GM12878 (cell line): ENCODE measurements around the gene OR52N2. TPM values are rescaled to one million over a fixed set of nuclear protein-coding genes. Genes with fewer than 3 reads are reported as not detected.

Source experiments
- ATAC-seq: fragments of 200-7000 bp; cut with Tn5 transposase; 3 replicates; pipeline ENCODE4 v1.9.1; 2020; ENCODE audit warnings: mild to moderate bottlenecking, moderate library complexity
- BruUV-seq: library from RNA; stranded (reverse); fragments of 400-500 nt; replicated peaks from 2 replicates; lab custom pipeline; 2021; lab: Mats Ljungman, UMichigan
- CTCF ChIA-PET: fragments of 300-600 bp; sonication (Branson Sonifier 250); formaldehyde crosslinking; extraction: SDS; loops from one replicate; lab custom pipeline; 2021; ENCODE audit warnings: inconsistent platforms; lab: Yijun Ruan, JAX
- POLR2A ChIA-PET: fragments of 350-600 bp; formaldehyde crosslinking; extraction: SDS; loops from one replicate; lab custom pipeline; 2021; ENCODE audit warnings: inconsistent platforms; lab: Charles Lee
- RAD21 ChIA-PET: fragments of 300-600 bp; sonication (Branson Sonifier 250); formaldehyde crosslinking; loops from one replicate; lab custom pipeline; 2023; ENCODE audit warnings: antibody characterized with exemption; ENCODE audit not compliant: unreplicated experiment; lab: Charles Lee
- SMC1A ChIA-PET: fragments of 300-600 bp; sonication (Branson Sonifier 250); formaldehyde crosslinking; loops from one replicate; lab custom pipeline; 2023; ENCODE audit not compliant: unreplicated experiment, uncharacterized antibody; lab: Charles Lee
- DNase-seq: peaks from one replicate; pipeline ENCODE4 v3.0.0-alpha.2; 2011; ENCODE audit warnings: low read depth, low spot score
- FAIRE-seq: peaks from 3 replicates; lab custom pipeline; 2011; peaks lifted over from hg19 to GRCh38; lab: Jason Lieb, UNC
- H2AFZ ChIP-seq: 2 replicates; pipeline ENCODE4 v1.6.0; 2011; ENCODE audit warnings: low read depth, low read length, control low read depth; ENCODE audit not compliant: control insufficient read depth
- H3K27ac ChIP-seq: 2 replicates; pipeline ENCODE4 v1.5.1; 2011; ENCODE audit warnings: control low read depth; ENCODE audit not compliant: control insufficient read depth, insufficient read depth
- H3K27me3 ChIP-seq, 2 experiments: replicated peaks in 1 of 2; 2 replicates each; pipeline versions ENCODE4 v1.6.0 to v1.6.1; 2011; ENCODE audit warnings: low read length in 1 of 2; ENCODE audit not compliant: control insufficient read depth in 2 of 2, insufficient read depth in 2 of 2
- H3K36me3 ChIP-seq, 2 experiments: 2 replicates each; pipeline ENCODE4 v1.5.1; 2011; ENCODE audit warnings: low read length in 1 of 2; ENCODE audit not compliant: control insufficient read depth in 2 of 2, insufficient read depth in 2 of 2
- H3K4me1 ChIP-seq: 2 replicates; pipeline ENCODE4 v1.6.1; 2011; ENCODE audit warnings: mild to moderate bottlenecking, low read length, moderate library complexity, mixed read lengths; ENCODE audit not compliant: control insufficient read depth, insufficient read depth
- H3K4me2 ChIP-seq: 2 replicates; pipeline ENCODE4 v1.6.0; 2011; ENCODE audit warnings: control low read depth; ENCODE audit not compliant: control insufficient read depth, insufficient read depth
- H3K4me3 ChIP-seq: fragments of 200-600 bp; sonication (generic); 2 replicates; pipeline ENCODE4 v1.5.1; 2016
- H3K79me2 ChIP-seq: 2 replicates; pipeline ENCODE4 v1.6.0; 2011; ENCODE audit warnings: low read length; ENCODE audit not compliant: control insufficient read depth, insufficient read depth
- H3K9ac ChIP-seq: 2 replicates; pipeline ENCODE4 v1.8.0; 2011; ENCODE audit warnings: low read length, control low read depth, mixed read lengths; ENCODE audit not compliant: control insufficient read depth, insufficient read depth
- H3K9me3 ChIP-seq: replicated peaks from 3 replicates; pipeline ENCODE4 v1.5.1; 2011; ENCODE audit warnings: mild to moderate bottlenecking, low read length; ENCODE audit not compliant: control insufficient read depth, insufficient read depth
- H4K20me1 ChIP-seq: 2 replicates; pipeline ENCODE4 v1.6.0; 2011; ENCODE audit not compliant: control insufficient read depth, insufficient read depth
- ATF3 ChIP-seq: IDR thresholded peaks from 2 replicates; pipeline ENCODE4 v1.6.1; 2011; ENCODE audit warnings: low read depth, mild to moderate bottlenecking, low read length, moderate library complexity, borderline replicate concordance; ENCODE audit errors: extremely low read depth
- BMI1 ChIP-seq: fragments of 450-650 bp; IDR thresholded peaks from 2 replicates; pipeline ENCODE4 v1.6.1; 2016; ENCODE audit warnings: mild to moderate bottlenecking, moderate library complexity, borderline replicate concordance
- CBX5 ChIP-seq: sonication (generic); IDR thresholded peaks from 2 replicates; pipeline ENCODE4 v1.6.1; 2016; ENCODE audit warnings: low read depth, moderate library complexity, mild to moderate bottlenecking, inconsistent platforms
- EGR1 ChIP-seq, 2 experiments: IDR thresholded peaks; 1 replicate in 1 of 2; 2 replicates in 1 of 2; pipeline ENCODE4 v1.6.1; 2011 to 2012; ENCODE audit warnings: low read depth in 2 of 2, low read length in 2 of 2, borderline replicate concordance in 1 of 2, mild to moderate bottlenecking in 1 of 2, moderate library complexity in 1 of 2
- ETV6 ChIP-seq, 2 experiments: fragments of 450-650 bp in 1 of 2; IDR thresholded peaks in 1 of 2; conservative IDR thresholded peaks in 1 of 2; 2 replicates each; pipeline ENCODE4 v1.6.1; 2014; ENCODE audit warnings: antibody characterized with exemption in 1 of 2, borderline replicate concordance in 1 of 2, low read depth in 1 of 2, mild to moderate bottlenecking in 1 of 2, moderate library complexity in 1 of 2
- GATAD2B ChIP-seq: fragments of 450-650 bp; conservative IDR thresholded peaks from 2 replicates; pipeline ENCODE4 v1.6.1; 2017; ENCODE audit warnings: low read depth, mild to moderate bottlenecking, moderate library complexity
- MEF2B ChIP-seq: fragments of 450-650 bp; IDR thresholded peaks from 2 replicates; pipeline ENCODE4 v1.6.1; 2018; ENCODE audit warnings: mild to moderate bottlenecking, moderate library complexity; ENCODE audit not compliant: partially characterized antibody, poor library complexity, severe bottlenecking
- NFXL1 ChIP-seq: fragments of 450-650 bp; IDR thresholded peaks from 2 replicates; pipeline ENCODE4 v1.6.1; 2017; ENCODE audit warnings: antibody characterized with exemption, mild to moderate bottlenecking, borderline replicate concordance
- NR2C2 ChIP-seq: IDR thresholded peaks from 2 replicates; pipeline ENCODE4 v1.6.1; 2011; ENCODE audit warnings: borderline replicate concordance, low read depth; ENCODE audit not compliant: control insufficient read depth, insufficient read length
- SMAD1 ChIP-seq: fragments of 450-650 bp; IDR thresholded peaks from 2 replicates; pipeline ENCODE4 v1.6.1; 2018; ENCODE audit warnings: mild to moderate bottlenecking, low read depth; ENCODE audit not compliant: partially characterized antibody
- SMC3 ChIP-seq: IDR thresholded peaks from 2 replicates; pipeline ENCODE4 v1.6.1; 2011; ENCODE audit warnings: low read length, improper control_type of control experiment, borderline replicate concordance
- TCF3 ChIP-seq: IDR thresholded peaks from 2 replicates; pipeline ENCODE4 v1.6.1; 2012; ENCODE audit warnings: low read depth, mild to moderate bottlenecking, low read length, borderline replicate concordance; ENCODE audit not compliant: insufficient read depth
- ZBED1 ChIP-seq: IDR thresholded peaks from 2 replicates; pipeline ENCODE4 v1.6.1; 2016; ENCODE audit warnings: borderline replicate concordance
- ZNF687 ChIP-seq: fragments of 450-650 bp; IDR thresholded peaks from 2 replicates; pipeline ENCODE4 v1.6.1; 2017; ENCODE audit warnings: mild to moderate bottlenecking, moderate library complexity
- WGBS: methylation state at CpG from one replicate; pipeline ENCODE4 v1.1.6; 2016; ENCODE audit warnings: low lambda C conversion rate; ENCODE audit not compliant: insufficient replicate concordance, insufficient coverage; ENCODE audit errors: missing lambda C conversion rate; 5-methylcytosine and 5-hydroxymethylcytosine counted together
- in situ Hi-C: fragments of 300-500 bp; cut with MboI; formaldehyde crosslinking; loops from 9 replicates; pipeline ENCODE4 v1.14.3; 2018; ENCODE audit warnings: mixed read lengths
- intact Hi-C: fragments of 100-400 bp; cut with micrococcal nuclease; formaldehyde crosslinking; loops from one replicate; pipeline ENCODE4 v1.14.2; 2022; ENCODE audit not compliant: unreplicated experiment
- polyA plus RNA-seq, 11 experiments: library from polyadenylated mRNA; depleted of rRNA in 4 of 11; unstranded in 6 of 11; stranded (reverse) in 5 of 11; fragments of >200 nt; fragmentation: Nextera tagmentation in 4 of 11; fragmentation: Illumina TruSeq in 1 of 11; extraction: Ambion mirVana in 4 of 11; extraction: Trizol in 1 of 11; gene quantifications; 1 replicate in 1 of 11; 2 replicates in 10 of 11; pipeline versions ENCODE4 v1.2.1 to v1.2.3, GENCODE V29; 2011 to 2016; ENCODE audit warnings: inconsistent platforms in 2 of 11, missing spikeins in 2 of 11, low read depth in 1 of 11
- total RNA-seq, 4 experiments: library from RNA; depleted of rRNA in 3 of 4; stranded (reverse); fragments of >200 nt in 3 of 4; fragmentation: Illumina TruSeq in 1 of 4; extraction: Trizol in 1 of 4; gene quantifications; 2 replicates each; pipeline versions ENCODE4 v1.2.1 to v1.2.3, GENCODE V29; 2013 to 2021

OR52N2 gene
- total and polyA plus RNA-seq, 10 of the 15 experiments (the other 5 are each of a cell fraction or from before 2014, with no cell fraction given) = 0.06 to 0.42 (median 0.24) TPM; not detected in 5

GRCh38 chr11:5803982-5804381 is 4.7 kb upstream of the OR52N2 start (continued):
- TF ChIP-seq ZNF687 (no peak), BMI1 (no peak), NFXL1 (no peak)
- TF ChIP-seq, all 136 proteins: peak for 0

- Histone ChIP-seq H3K36me3 (no peaks in the 10 kb centered on the region), H2AFZ (no peak overlapping the region), H3K27ac (no peak overlapping the region), H3K9ac (no peak overlapping the region), H4K20me1 (no peaks in the 10 kb centered on the region), H3K79me2 (no peaks in the 10 kb centered on the region), H3K9me3 (no peaks in the 10 kb centered on the region), H3K4me3 (no peak overlapping the region), H3K4me2 (no peak overlapping the region), H3K4me1 (no peaks in the 10 kb centered on the region), H3K27me3 (no peaks in the 10 kb centered on the region)
- no TSS peak for BruUV-seq
- CTCF ChIA-PET = interaction anchor here (0.9 to 1.6 kb wide), 8 partner anchors 10 to 336 kb away, joined by 3 to 12 read pairs (median 4); partner anchors contain the start of gene TRIM5
- SMC1A ChIA-PET = interaction anchor here (0.5 to 2.2 kb wide), 7 partner anchors 9 to 331 kb away, joined by 3 to 12 read pairs (median 4); partner anchors contain the start of gene TRIM5
- 81% methylated on average over 10 of the region's 10 CpGs for WGBS
- in situ Hi-C loops (loop anchor here (5.0 kb wide), 1 partner anchor 335 kb away; no protein-coding TSS in a partner anchor), intact Hi-C loops (loop anchor here (5.0 kb wide), 3 partner anchors 255 to 425 kb away; partner anchors contain the start of gene OR51M1)
- TF ChIP-seq GATAD2B (no peak), BMI1 (no peak), EGR1 (IDR thresholded peaks at IDR 0.05; ENCODE audit: borderline replicate concordance in 1 of 2, low read depth in 2 of 2, low read length in 2 of 2) (no peak), SMC3 (no peak), ZBED1 (no peak), ATF3 (no peak), ETV6 (conservative IDR thresholded peaks at IDR 0.05 in 1 of 2, IDR thresholded peaks at IDR 0.05 in 1 of 2; ENCODE audit: borderline replicate concordance in 1 of 2, low read depth in 1 of 2) (no peak), NR2C2 (no peak), CBX5 (no peak), SMAD1 (no peak), MEF2B (no peak), TCF3 (no peak)
- RAD21 ChIA-PET = interaction anchor here (0.7 to 2.7 kb wide), 7 partner anchors 15 to 336 kb away, joined by 3 to 11 read pairs (median 3); partner anchors contain the start of genes TRIM34 and TRIM5
- FAIRE-seq (no peak), ATAC-seq (no peak), DNase-seq (no peak)
- POLR2A ChIA-PET = no interaction called here
These were observed 1.1 kb upstream of the OR52N2 start for GRCh38 chr11:5807580-5807979.
